Measurements from ENCODE around the gene FIBP. TPM values are rescaled to one million over a fixed set of nuclear protein-coding genes. Genes with fewer than 3 reads are reported as not detected.

FIBP gene
- polyA plus RNA-seq, 3 donors = 79.1 to 109 (median 101) TPM

DNA sequence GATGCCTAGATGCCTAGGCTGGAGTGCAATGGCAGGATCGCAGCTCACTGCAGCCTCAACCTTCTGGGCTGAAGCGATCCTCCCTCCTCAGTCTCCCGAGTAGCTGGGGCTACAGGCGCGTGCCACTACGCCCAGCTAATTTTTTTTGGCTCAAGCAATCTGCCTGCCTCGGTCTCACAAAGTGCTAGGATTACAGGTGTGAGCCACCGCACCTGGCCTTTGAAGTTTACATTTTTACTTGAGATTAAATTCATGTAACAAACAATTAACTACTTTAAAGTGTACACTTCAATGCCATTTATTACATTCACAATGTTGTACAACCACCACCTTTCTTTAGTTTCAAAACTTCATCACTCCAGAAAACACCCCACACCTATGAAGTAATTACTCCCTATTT is 15.4 kb upstream of the FIBP start:
- H3K9ac ChIP-seq (ENCODE audit: insufficient read depth, low read length, poor library complexity, severe bottlenecking) = no peak overlapping the region
- H3K36me3 Mint-ChIP-seq = no peaks in the 10 kb centered on the region
- H3K4me1 ChIP-seq (ENCODE audit: control insufficient read depth in 1 of 2, insufficient read depth in 2 of 2, low read length in 2 of 2) = peaks cover 17 to 21% of the 10 kb centered on the region in 2 donors
- H4K20me1 ChIP-seq (ENCODE audit: insufficient read depth, low read length) = peaks cover 5% of the 10 kb centered on the region
- TF ChIP-seq, protein P1, sequence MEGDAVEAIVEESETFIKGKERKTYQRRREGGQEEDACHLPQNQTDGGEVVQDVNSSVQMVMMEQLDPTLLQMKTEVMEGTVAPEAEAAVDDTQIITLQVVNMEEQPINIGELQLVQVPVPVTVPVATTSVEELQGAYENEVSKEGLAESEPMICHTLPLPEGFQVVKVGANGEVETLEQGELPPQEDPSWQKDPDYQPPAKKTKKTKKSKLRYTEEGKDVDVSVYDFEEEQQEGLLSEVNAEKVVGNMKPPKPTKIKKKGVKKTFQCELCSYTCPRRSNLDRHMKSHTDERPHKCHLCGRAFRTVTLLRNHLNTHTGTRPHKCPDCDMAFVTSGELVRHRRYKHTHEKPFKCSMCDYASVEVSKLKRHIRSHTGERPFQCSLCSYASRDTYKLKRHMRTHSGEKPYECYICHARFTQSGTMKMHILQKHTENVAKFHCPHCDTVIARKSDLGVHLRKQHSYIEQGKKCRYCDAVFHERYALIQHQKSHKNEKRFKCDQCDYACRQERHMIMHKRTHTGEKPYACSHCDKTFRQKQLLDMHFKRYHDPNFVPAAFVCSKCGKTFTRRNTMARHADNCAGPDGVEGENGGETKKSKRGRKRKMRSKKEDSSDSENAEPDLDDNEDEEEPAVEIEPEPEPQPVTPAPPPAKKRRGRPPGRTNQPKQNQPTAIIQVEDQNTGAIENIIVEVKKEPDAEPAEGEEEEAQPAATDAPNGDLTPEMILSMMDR (IDR thresholded peaks at IDR 0.05) = no peak
- H3K4me2 ChIP-seq (replicated peaks; ENCODE audit: extremely low read depth, low read length, poor library complexity, severe bottlenecking) = no peak overlapping the region
- no peak for DNase-seq
- no peaks in the 10 kb centered on the region for H3K27me3 ChIP-seq (ENCODE audit: control insufficient read depth in 2 of 2, insufficient read depth in 2 of 2, low read length in 2 of 2)
- no peak overlapping the region for H3K4me3 Mint-ChIP-seq
- H3K36me3 ChIP-seq (replicated peaks in 1 of 2; ENCODE audit: control insufficient read depth in 1 of 2, insufficient read depth in 2 of 2, low read length in 2 of 2) = no peaks in the 10 kb centered on the region
- peaks cover 0 to 10% (median 4%) of the 10 kb centered on the region in 3 donors for H3K27me3 Mint-ChIP-seq (ENCODE audit: low read depth in 3 of 3)
- H3K4me1 Mint-ChIP-seq = peaks cover 11% of the 10 kb centered on the region
- no peak overlapping the region for H3K27ac ChIP-seq (ENCODE audit: low read depth in 1 of 2, low read length in 2 of 2)
- H3K4me3 ChIP-seq (replicated peaks in 1 of 3; ENCODE audit: low read depth in 2 of 3, low read length in 3 of 3) = no peak overlapping the region
- no peaks in the 10 kb centered on the region for H3K9me3 Mint-ChIP-seq
- peak overlapping the region in 1 of 7 donors; percentile 43 for H3K27ac Mint-ChIP-seq
- no peaks in the 10 kb centered on the region for H3K79me2 ChIP-seq (ENCODE audit: insufficient read depth, low read length)
- intact Hi-C loops (cut with micrococcal nuclease) = no loop called here
- H2AFZ ChIP-seq (ENCODE audit: insufficient read depth, low read depth, low read length, poor library complexity, severe bottlenecking) = no peak overlapping the region
- H3K9me3 ChIP-seq (replicated peaks in 1 of 2; ENCODE audit: control insufficient read depth in 1 of 2, insufficient read depth in 1 of 2, low read length in 2 of 2) = no peaks in the 10 kb centered on the region
- WGBS (ENCODE audit: insufficient coverage) = 84% methylated on average over 8 of the region's 8 CpGs

DNA sequence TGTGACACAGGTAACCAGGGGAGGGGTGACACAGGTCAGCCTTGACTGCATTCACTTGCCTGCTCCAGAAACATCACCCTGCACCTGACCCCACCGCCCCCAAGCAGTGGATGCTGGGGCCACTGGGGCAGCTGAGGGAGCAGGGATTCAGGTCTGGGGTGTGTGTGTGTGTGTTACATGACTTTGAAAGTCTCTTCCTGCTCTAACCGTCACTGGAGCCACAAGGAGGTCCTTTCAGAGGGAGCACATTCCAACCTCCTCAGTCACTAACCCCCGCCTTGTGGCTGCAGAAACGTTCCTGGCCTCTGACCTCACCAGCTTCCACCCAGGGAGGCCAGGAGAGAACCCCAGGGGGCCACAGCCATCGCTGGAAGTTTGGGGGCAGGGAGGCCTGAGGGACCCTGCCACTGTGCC is 14.8 kb upstream of the FIBP start:
- Histone ChIP-seq H3K27ac (ENCODE audit: low read depth in 1 of 2, low read length in 2 of 2) (no peak overlapping the region), H4K20me1 (ENCODE audit: insufficient read depth, low read length) (peaks cover 5% of the 10 kb centered on the region), H3K27me3 (ENCODE audit: control insufficient read depth in 2 of 2, insufficient read depth in 2 of 2, low read length in 2 of 2) (no peaks in the 10 kb centered on the region), H3K4me2 (replicated peaks; ENCODE audit: extremely low read depth, low read length, poor library complexity, severe bottlenecking) (no peak overlapping the region), H3K36me3 (replicated peaks in 1 of 2; ENCODE audit: control insufficient read depth in 1 of 2, insufficient read depth in 2 of 2, low read length in 2 of 2) (no peaks in the 10 kb centered on the region), H3K79me2 (ENCODE audit: insufficient read depth, low read length) (peaks cover 3% of the 10 kb centered on the region), H3K4me1 (ENCODE audit: control insufficient read depth in 1 of 2, insufficient read depth in 2 of 2, low read length in 2 of 2) (peaks cover 22 to 28% of the 10 kb centered on the region in 2 donors), H2AFZ (ENCODE audit: insufficient read depth, low read depth, low read length, poor library complexity, severe bottlenecking) (no peak overlapping the region), H3K4me3 (replicated peaks in 1 of 3; ENCODE audit: low read depth in 2 of 3, low read length in 3 of 3) (no peak overlapping the region), H3K9me3 (replicated peaks in 1 of 2; ENCODE audit: control insufficient read depth in 1 of 2, insufficient read depth in 1 of 2, low read length in 2 of 2) (no peaks in the 10 kb centered on the region), H3K9ac (ENCODE audit: insufficient read depth, low read length, poor library complexity, severe bottlenecking) (no peak overlapping the region)
- DNase-seq = no peak
- WGBS (ENCODE audit: insufficient coverage) = 4% methylated on average over 4 of the region's 5 CpGs
- Mint-ChIP-seq H3K4me3 (no peak overlapping the region), H3K9me3 (no peaks in the 10 kb centered on the region), H3K36me3 (no peaks in the 10 kb centered on the region), H3K27ac (no peak overlapping the region), H3K27me3 (ENCODE audit: low read depth in 3 of 3) (peaks cover 0 to 10% (median 4%) of the 10 kb centered on the region in 3 donors), H3K4me1 (peaks cover 16% of the 10 kb centered on the region)
- TF ChIP-seq, protein P1 (IDR thresholded peaks at IDR 0.05) = no peak
- intact Hi-C loops (cut with micrococcal nuclease) = no loop called here

All from CD14-positive monocyte (primary cell).